AG09319 (cell line): ENCODE data around the gene RBMS2.

Source experiments
- DNase-seq: peaks from one replicate; pipeline ENCODE4 v3.0.0-alpha.2; 2010; ENCODE audit warnings: low read depth; ENCODE audit errors: extremely low read depth
- CTCF ChIP-seq: IDR thresholded peaks from 2 replicates; pipeline ENCODE4 v1.5.1; 2011; ENCODE audit warnings: low read depth, mild to moderate bottlenecking, inconsistent platforms, low read length, moderate library complexity

RBMS2 gene

GRCh38 chr12:56629459-56630179 lies 108.0 kb downstream of the RBMS2 start:
- TF ChIP-seq CTCF = no peak
- DNase-seq = no peak

- TF ChIP-seq CTCF = no peak
- no peak for DNase-seq
Observed at GRCh38 chr12:56630180-56630632, 108.6 kb downstream of the RBMS2 start, which contains the start of gene BAZ2A. Gene BAZ2A (minus strand): TSS chr12:56630326. CDS start chr12:56617530, 12,796 bp downstream.

- DNase-seq = no peak
- no peak for TF ChIP-seq CTCF
Observed at GRCh38 chr12:56631790-56632700, 110.4 kb downstream of the RBMS2 start.

GRCh38 chr12:56632701-56633467 lies 111.3 kb downstream of the RBMS2 start:
- DNase-seq = no peak
- TF ChIP-seq CTCF = no peak

- TF ChIP-seq CTCF = no peak
- no peak for DNase-seq
Observed at GRCh38 chr12:56633468-56634241, 112.0 kb downstream of the RBMS2 start.

GRCh38 chr12:56634242-56634836 lies 112.7 kb downstream of the RBMS2 start:
- DNase-seq = no peak

More at GRCh38 chr12:56634242-56634836, 112.7 kb downstream of the RBMS2 start:
- TF ChIP-seq CTCF = no peak
